ENCODE measurements around the gene TMEM14A. TPM values are rescaled to one million over a fixed set of nuclear protein-coding genes. Genes with fewer than 3 reads are reported as not detected.

TMEM14A gene
- total RNA-seq, 1 donor from 2014 or later = 12.2 TPM

DNA sequence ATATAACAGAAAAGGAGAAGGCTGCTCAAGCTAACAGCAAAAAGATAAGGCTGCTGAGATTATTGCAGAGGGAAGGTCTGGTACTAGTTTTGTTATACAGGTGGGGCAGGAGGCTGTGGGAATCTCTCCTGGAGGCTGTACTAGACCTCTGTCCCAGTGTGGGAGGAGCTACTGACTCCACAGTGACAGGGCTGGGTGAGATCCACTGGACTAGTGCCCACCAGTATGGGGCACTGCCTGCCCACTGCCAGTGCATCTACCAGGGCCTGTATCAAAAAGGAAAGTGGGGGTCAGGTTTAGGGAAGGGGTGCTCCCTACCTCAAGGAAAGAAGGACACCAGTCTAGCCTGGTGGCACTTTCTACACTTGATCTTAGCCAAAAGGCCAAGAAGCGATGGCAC, 62.3 kb downstream of the TMEM14A start:
- intact Hi-C loops (cut with micrococcal nuclease) = no loop called here
- Mint-ChIP-seq H3K27me3 (ENCODE audit: insufficient read depth) (no peaks in the 10 kb centered on the region), H3K27ac (no peak overlapping the region), H3K9me3 (no peaks in the 10 kb centered on the region), H3K36me3 (ENCODE audit: low read depth) (no peaks in the 10 kb centered on the region), H3K4me3 (no peak overlapping the region), H3K4me1 (ENCODE audit: low read depth) (no peaks in the 10 kb centered on the region)
- no peak for DNase-seq (ENCODE audit: low spot score)

DNA sequence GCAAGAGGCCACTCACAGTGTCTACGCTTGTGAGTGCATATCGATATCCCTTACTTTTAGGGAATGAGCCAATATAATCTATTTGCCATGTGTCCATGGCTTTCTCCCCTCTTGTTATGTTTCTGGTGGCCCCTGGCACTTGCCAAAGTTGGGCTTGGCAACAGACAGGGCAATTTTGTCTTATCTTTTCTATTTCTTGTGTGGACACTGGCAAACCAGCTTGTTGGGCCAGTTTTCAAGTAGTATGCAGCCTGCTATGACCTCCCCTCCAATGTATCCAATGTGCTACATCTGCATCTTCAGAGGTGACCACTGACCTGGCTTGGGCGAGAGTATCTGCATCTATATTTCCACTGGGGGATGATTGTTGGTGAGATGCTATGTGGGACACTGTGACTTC, 63.2 kb downstream of the TMEM14A start:
- intact Hi-C loops (cut with micrococcal nuclease) = no loop called here
- no peak overlapping the region for H3K4me3 Mint-ChIP-seq
- H3K27me3 Mint-ChIP-seq (ENCODE audit: insufficient read depth) = no peaks in the 10 kb centered on the region
- H3K9me3 Mint-ChIP-seq = no peaks in the 10 kb centered on the region
- H3K4me1 Mint-ChIP-seq (ENCODE audit: low read depth) = no peaks in the 10 kb centered on the region
- H3K27ac Mint-ChIP-seq = no peak overlapping the region
- no peak for DNase-seq (ENCODE audit: low spot score)
- no peaks in the 10 kb centered on the region for H3K36me3 Mint-ChIP-seq (ENCODE audit: low read depth)

DNA sequence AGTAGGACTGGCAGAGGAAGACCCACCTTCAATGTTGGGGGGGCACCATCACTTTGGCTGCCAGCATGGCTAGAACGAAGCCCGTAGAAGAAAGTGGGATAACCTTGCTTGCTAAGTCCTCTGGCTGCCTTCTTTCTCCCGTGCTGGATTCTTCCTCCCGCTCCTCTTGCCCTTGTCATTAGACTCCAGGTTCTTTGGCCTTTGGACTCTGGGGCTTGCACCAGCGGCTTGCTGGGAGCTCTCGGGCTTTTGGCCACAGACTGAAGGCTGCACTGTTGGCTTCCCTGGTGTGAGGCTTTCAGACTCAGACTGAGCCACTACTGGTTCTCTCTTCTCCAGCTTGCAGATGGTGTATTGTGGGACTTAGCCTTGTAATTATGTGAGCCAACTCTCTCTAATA, 64.2 kb downstream of the TMEM14A start:
- no peak overlapping the region for H3K4me3 Mint-ChIP-seq
- H3K9me3 Mint-ChIP-seq = no peaks in the 10 kb centered on the region
- no peaks in the 10 kb centered on the region for H3K36me3 Mint-ChIP-seq (ENCODE audit: low read depth)
- H3K4me1 Mint-ChIP-seq (ENCODE audit: low read depth) = no peaks in the 10 kb centered on the region
- no peak for DNase-seq (ENCODE audit: low spot score)
- intact Hi-C loops (cut with micrococcal nuclease) = no loop called here
- no peak overlapping the region for H3K27ac Mint-ChIP-seq
- H3K27me3 Mint-ChIP-seq (ENCODE audit: insufficient read depth) = no peaks in the 10 kb centered on the region

DNA sequence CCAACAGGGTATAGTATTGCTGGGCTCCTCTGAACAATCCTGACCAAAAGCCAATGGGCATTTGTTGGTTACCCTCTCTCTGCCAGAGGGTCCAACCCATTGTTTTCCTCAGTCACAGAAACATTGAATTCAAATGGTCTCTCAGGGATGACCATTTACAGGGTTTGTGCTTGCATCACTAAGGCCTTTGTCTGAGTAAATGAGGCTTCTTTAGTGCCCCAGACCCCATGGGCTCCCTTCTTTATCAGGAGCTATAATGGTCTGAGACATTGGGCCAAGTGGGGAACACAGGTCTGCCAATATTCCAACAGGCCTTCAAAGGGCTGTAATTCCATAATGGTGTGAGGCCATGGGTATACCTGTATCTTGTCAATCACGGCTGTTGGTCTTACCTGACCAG, 65.2 kb downstream of the TMEM14A start:
- H3K27me3 Mint-ChIP-seq (ENCODE audit: insufficient read depth) = no peaks in the 10 kb centered on the region
- no peaks in the 10 kb centered on the region for H3K4me1 Mint-ChIP-seq (ENCODE audit: low read depth)
- H3K4me3 Mint-ChIP-seq = no peak overlapping the region
- no peaks in the 10 kb centered on the region for H3K36me3 Mint-ChIP-seq (ENCODE audit: low read depth)
- DNase-seq (ENCODE audit: low spot score) = no peak
- no peaks in the 10 kb centered on the region for H3K9me3 Mint-ChIP-seq
- no peak overlapping the region for H3K27ac Mint-ChIP-seq
- intact Hi-C loops (cut with micrococcal nuclease) = no loop called here

Other genes with a start within 250 kb of the TMEM14A start
- 2.1 and 2.5 TPM in 2 replicates for gene TRAM2, start 94.1 kb upstream of the TMEM14A start, total RNA-seq
- gene GSTA2, start 92.4 kb downstream of the TMEM14A start, total RNA-seq = not detected in 2 replicates
- gene GSTA1, start 132.7 kb downstream of the TMEM14A start, total RNA-seq = not detected in 2 replicates
- not detected in 2 replicates for gene GSTA5, start 169.7 kb downstream of the TMEM14A start, total RNA-seq
- gene GSTA3, start 238.6 kb downstream of the TMEM14A start, total RNA-seq = not detected in 2 replicates